ENCODE measurements around the gene TFAM. TPM values are rescaled to one million over a fixed set of nuclear protein-coding genes. Genes with fewer than 3 reads are reported as not detected.

TFAM gene
- total RNA-seq, 1 experiment from 2014 or later = 74.4 TPM

DNA sequence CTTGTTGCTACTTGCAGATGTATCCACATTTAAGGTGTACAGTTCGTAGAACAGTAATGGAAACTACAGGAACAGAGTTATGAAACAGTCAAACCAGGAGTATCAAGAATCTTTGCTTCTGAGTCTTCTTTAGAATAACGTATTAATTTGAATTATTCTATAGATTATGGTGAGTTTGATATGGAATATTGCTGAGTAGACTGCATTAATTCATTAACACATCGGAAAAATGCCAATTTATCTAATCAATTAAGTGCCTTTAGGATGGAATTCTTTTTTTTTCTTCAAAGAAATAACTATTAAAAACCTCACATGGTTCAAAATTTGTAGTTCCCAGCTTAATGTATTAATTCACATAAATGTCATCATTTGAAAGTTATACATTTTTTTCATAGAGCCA, 3.8 kb downstream of the TFAM start:
- Mint-ChIP-seq H3K27me3 (ENCODE audit: low read depth) (no peaks in the 10 kb centered on the region), H3K4me3 (no peak overlapping the region), H3K9me3 (no peaks in the 10 kb centered on the region), H3K4me1 (peaks cover 15% of the 10 kb centered on the region), H3K36me3 (peaks cover 54% of the 10 kb centered on the region), H3K27ac (no peak overlapping the region)
- ChIA-PET POLR2A (no interaction called here), CTCF (no interaction called here)
- ATAC-seq (no peak), DNase-seq (ENCODE audit: low spot score) (no peak)
- TF ChIP-seq ATF2 (CRISPR knock-in tag; IDR thresholded peaks at IDR 0.05; ENCODE audit: borderline replicate concordance, low read depth) (no peak), USF2 (CRISPR knock-in tag; IDR thresholded peaks at IDR 0.05) (no peak), ZNF416 (CRISPR knock-in tag; IDR thresholded peaks at IDR 0.05) (no peak), ZNF317 (CRISPR knock-in tag; IDR thresholded peaks at IDR 0.05; ENCODE audit: borderline replicate concordance, low read depth) (no peak), OVOL2 (CRISPR knock-in tag; IDR thresholded peaks at IDR 0.05; ENCODE audit: borderline replicate concordance) (no peak), FOXJ3 (CRISPR knock-in tag; IDR thresholded peaks at IDR 0.05; ENCODE audit: borderline replicate concordance) (no peak), SP1 (CRISPR knock-in tag; conservative IDR thresholded peaks at IDR 0.05) (no peak), AR (CRISPR knock-in tag; IDR thresholded peaks at IDR 0.05) (no peak), NFE2L1 (CRISPR knock-in tag; IDR thresholded peaks at IDR 0.05) (no peak), TP53 (CRISPR knock-in tag; IDR thresholded peaks at IDR 0.05) (no peak), ETV6 (CRISPR knock-in tag; IDR thresholded peaks at IDR 0.05) (no peak), NFYB (CRISPR knock-in tag; conservative IDR thresholded peaks at IDR 0.05; ENCODE audit: low read depth) (no peak), MYBL2 (CRISPR knock-in tag; IDR thresholded peaks at IDR 0.05) (no peak), ZNF671 (CRISPR knock-in tag; IDR thresholded peaks at IDR 0.05) (no peak), ZNF423 (CRISPR knock-in tag; IDR thresholded peaks at IDR 0.05) (no peak), ZNF263 (CRISPR knock-in tag; IDR thresholded peaks at IDR 0.05; ENCODE audit: low read depth) (no peak)
- TF ChIP-seq, protein P1, sequence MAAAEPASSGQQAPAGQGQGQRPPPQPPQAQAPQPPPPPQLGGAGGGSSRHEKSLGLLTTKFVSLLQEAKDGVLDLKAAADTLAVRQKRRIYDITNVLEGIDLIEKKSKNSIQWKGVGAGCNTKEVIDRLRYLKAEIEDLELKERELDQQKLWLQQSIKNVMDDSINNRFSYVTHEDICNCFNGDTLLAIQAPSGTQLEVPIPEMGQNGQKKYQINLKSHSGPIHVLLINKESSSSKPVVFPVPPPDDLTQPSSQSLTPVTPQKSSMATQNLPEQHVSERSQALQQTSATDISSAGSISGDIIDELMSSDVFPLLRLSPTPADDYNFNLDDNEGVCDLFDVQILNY (CRISPR knock-in tag; IDR thresholded peaks at IDR 0.05) = no peak
- TF ChIP-seq, protein P2, sequence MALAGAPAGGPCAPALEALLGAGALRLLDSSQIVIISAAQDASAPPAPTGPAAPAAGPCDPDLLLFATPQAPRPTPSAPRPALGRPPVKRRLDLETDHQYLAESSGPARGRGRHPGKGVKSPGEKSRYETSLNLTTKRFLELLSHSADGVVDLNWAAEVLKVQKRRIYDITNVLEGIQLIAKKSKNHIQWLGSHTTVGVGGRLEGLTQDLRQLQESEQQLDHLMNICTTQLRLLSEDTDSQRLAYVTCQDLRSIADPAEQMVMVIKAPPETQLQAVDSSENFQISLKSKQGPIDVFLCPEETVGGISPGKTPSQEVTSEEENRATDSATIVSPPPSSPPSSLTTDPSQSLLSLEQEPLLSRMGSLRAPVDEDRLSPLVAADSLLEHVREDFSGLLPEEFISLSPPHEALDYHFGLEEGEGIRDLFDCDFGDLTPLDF (CRISPR knock-in tag; IDR thresholded peaks at IDR 0.05) = no peak
- TF ChIP-seq, protein P3, sequence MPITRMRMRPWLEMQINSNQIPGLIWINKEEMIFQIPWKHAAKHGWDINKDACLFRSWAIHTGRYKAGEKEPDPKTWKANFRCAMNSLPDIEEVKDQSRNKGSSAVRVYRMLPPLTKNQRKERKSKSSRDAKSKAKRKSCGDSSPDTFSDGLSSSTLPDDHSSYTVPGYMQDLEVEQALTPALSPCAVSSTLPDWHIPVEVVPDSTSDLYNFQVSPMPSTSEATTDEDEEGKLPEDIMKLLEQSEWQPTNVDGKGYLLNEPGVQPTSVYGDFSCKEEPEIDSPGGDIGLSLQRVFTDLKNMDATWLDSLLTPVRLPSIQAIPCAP (CRISPR knock-in tag; IDR thresholded peaks at IDR 0.05) = no peak

GRCh38 chr10:58393317-58393716, 8.1 kb downstream of the TFAM start:
- no peaks in the 10 kb centered on the region for H3K27me3 Mint-ChIP-seq (ENCODE audit: low read depth)
- peaks cover 69% of the 10 kb centered on the region for H3K36me3 Mint-ChIP-seq
- ChIA-PET POLR2A (no interaction called here), CTCF (interaction anchor here (1.0 kb wide), 1 partner anchor 9 kb away, joined by 3 read pairs; no protein-coding TSS in a partner anchor)
- H3K27ac Mint-ChIP-seq = no peak overlapping the region
- DNase-seq (ENCODE audit: low spot score) = no peak
- H3K4me3 Mint-ChIP-seq = no peak overlapping the region
- no peaks in the 10 kb centered on the region for H3K9me3 Mint-ChIP-seq
- H3K4me1 Mint-ChIP-seq = no peaks in the 10 kb centered on the region
- no peak for ATAC-seq
- TF ChIP-seq GTF2I (CRISPR knock-in tag; conservative IDR thresholded peaks at IDR 0.05) (no peak), FOXP1 (CRISPR knock-in tag; IDR thresholded peaks at IDR 0.05; ENCODE audit: borderline replicate concordance) (no peak), ATF2 (CRISPR knock-in tag; IDR thresholded peaks at IDR 0.05; ENCODE audit: borderline replicate concordance, low read depth) (no peak), NFE2L1 (CRISPR knock-in tag; IDR thresholded peaks at IDR 0.05) (no peak), FOXJ3 (CRISPR knock-in tag; IDR thresholded peaks at IDR 0.05; ENCODE audit: borderline replicate concordance) (no peak), TCF7 (CRISPR knock-in tag; IDR thresholded peaks at IDR 0.05; ENCODE audit: low read depth) (no peak), ZMAT4 (CRISPR knock-in tag; IDR thresholded peaks at IDR 0.05) (no peak), CREB1 (CRISPR knock-in tag; IDR thresholded peaks at IDR 0.05) (no peak)
- TF ChIP-seq, protein P2 (CRISPR knock-in tag; IDR thresholded peaks at IDR 0.05) = no peak
- TF ChIP-seq, protein P4, sequence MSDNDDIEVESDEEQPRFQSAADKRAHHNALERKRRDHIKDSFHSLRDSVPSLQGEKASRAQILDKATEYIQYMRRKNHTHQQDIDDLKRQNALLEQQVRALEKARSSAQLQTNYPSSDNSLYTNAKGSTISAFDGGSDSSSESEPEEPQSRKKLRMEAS (CRISPR knock-in tag; IDR thresholded peaks at IDR 0.05) = no peak

Data from WTC11 (cell line).